GM18517 (cell line): ENCODE data around the gene RUNX3.

Source experiments
- ATAC-seq: cut with Tn5 transposase; IDR thresholded peaks from one replicate; pipeline ENCODE4 v1.9.1; 2021; ENCODE audit warnings: mild to moderate bottlenecking, moderate library complexity; ENCODE audit not compliant: unreplicated experiment

The RUNX3 gene

DNA sequence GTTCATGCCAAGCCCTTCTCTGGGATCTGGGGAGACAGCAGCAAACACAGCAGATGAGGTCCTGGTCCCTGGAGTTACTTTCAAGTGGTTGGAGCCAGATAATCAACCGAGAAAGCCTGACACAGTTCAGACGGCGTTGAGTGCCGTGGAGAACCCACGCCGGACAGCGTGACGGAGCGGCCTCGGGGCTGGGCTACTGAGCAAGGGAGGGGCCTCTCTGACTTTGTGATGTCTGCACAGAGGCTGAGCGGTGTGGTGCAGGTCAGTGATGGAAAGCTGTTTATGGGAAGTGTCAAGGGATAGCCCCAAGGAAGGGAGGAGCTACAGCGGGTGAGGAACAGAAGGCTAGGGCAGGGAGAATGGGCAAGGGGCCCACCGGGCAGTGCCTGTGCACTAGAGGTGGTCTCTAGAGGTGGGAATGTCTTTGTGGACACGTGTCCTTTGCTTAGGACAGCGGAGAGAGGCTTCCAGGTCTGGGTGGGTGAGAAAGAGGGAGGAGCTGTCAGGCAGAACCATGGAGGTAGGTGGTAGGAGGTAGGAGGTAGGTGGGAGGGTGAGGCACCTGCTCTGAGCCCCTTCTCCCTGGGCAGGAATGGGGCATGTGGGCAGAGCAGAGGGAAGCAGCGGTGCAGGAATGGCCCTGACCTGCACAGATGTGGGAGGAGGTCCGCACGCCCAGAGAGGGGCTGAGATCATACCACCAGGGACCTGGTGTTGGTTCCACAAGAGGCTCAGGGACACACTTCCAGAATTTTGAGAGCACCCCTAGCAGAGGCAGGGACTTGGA is 62.8 kb downstream of the RUNX3 start:
- no peak for ATAC-seq

DNA sequence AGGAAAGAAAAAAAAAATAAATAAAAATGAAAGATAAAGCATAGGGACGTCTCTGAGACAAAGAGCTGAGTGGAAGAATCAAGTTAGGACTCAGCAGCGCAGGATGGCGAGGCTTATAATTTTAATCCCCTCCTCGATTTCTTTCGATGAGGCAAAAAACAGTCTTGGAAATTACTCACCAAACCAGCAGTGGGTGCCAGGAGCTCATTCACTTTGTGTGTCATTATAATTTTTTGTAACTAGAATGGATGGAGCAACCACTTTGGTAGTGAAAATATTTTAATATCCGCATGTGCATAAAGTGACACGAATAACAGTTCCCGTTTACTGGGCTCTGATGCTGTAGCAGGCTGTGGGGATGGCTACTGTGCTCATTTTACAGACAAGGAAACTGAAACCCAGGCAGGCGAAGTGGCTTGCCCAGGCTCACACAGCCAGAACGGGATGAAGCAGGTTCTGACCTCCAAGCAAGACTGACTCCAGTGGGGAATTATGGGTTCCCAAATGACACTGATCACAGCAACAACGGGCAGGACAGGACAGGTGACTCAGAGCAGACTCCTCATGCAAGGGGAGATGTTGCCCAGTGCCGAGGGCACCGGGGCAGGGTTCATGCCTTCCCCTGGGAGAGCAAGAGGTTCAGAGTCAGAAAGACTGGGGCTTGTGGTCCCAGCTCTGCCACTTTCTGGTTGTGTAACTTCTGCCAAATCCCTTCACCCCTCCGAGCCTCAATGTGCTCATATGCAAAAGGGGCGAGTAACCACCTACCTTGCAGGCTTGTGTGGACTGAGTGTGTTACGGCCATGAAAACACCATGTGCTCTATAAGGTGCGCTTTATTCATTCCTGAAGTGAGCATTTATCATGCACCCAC is 63.6 kb downstream of the RUNX3 start:
- no peak for ATAC-seq

DNA sequence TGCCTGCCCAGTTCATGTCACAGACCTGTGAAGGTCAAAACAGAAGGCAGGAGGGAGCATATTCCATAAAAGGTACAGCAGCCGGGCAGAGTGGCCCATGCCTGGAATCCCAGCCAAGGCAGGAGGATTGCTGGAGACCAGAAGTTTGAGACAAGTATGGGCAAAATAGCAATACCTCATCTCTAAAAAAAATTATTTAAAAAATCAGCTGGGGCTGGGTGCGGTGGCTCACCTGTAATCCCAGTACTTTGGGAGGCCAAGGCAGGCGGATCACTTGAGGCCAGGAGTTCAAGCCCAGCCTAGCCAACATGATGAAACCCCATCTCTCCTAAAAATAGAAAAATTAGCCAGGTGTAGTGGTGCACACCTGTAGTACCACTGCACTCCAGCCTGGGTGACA is 64.5 kb downstream of the RUNX3 start:
- ATAC-seq = no peak

DNA sequence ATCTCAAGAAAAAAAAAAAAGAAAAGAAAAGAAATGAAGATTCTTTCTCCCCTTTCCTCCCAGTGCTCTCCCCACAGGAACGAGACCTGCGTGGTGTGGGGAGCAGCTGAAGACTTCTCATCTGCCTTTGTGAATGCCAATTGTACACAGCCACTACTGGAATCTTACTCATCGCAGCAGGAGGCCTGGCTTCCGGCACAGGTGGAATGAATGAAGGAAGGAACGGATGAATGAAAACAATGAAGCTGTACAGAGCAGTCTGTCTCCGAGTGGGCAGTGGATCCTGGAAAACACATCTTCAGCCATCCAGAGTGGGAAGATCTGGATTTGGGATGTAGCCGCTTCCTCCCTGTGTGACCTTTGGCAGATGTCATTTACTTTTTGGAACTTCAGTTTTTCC is 64.9 kb downstream of the RUNX3 start:
- no peak for ATAC-seq

DNA sequence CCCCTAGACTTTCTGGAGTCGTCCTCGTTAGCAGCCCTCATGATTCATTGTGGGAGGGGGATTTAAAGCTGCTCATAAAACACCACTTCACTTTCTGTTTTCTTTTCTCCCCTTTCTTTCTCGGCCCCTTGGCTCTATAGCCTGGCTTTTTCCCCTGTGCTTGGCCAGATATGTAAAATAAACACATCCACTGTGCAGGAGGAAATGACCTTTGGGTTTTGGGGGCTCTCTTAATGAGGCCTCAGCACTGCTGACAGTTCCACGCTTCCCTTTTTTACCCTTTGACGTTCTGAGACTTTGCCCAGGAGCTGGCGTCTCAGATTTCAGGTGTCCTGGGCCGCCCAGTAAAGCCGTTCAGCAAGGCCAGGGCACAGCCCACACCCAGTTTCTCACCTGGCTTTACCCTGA is 65.7 kb downstream of the RUNX3 start:
- no peak for ATAC-seq

DNA sequence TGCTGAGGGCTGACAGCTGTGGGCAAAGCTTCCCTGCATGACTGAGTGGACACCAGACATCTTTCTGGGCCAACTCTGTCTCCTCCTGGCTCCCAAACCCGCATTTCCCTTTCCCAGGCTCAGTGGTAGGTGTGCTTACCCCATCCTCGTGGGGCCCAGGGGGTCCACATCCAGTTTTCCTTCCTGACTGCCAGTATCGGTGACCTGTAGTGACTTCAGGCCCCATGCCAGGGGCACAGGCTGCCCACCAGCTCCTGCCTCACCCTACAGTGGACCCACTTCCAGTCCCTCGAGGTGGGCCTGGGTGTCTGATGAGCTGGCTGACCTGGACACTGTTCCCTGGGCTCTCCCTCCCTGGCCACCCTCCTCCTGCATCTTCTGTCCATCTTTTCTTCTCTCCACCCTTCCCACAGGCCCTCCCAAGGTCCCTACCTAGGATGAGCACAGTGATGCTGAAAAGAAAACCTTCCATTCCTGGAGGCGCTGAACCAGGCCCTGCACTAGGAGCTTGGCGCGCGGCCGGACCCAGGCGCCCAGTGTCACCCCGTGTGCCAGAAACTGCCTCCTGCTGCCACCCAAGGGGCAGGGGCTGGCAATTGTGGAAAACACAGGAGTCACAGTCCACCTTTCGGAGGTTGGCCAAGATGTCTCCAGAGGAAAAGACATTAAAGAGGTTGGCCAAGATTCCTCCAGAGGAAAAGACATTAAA is 67.1 kb downstream of the RUNX3 start:
- ATAC-seq = no peak

DNA sequence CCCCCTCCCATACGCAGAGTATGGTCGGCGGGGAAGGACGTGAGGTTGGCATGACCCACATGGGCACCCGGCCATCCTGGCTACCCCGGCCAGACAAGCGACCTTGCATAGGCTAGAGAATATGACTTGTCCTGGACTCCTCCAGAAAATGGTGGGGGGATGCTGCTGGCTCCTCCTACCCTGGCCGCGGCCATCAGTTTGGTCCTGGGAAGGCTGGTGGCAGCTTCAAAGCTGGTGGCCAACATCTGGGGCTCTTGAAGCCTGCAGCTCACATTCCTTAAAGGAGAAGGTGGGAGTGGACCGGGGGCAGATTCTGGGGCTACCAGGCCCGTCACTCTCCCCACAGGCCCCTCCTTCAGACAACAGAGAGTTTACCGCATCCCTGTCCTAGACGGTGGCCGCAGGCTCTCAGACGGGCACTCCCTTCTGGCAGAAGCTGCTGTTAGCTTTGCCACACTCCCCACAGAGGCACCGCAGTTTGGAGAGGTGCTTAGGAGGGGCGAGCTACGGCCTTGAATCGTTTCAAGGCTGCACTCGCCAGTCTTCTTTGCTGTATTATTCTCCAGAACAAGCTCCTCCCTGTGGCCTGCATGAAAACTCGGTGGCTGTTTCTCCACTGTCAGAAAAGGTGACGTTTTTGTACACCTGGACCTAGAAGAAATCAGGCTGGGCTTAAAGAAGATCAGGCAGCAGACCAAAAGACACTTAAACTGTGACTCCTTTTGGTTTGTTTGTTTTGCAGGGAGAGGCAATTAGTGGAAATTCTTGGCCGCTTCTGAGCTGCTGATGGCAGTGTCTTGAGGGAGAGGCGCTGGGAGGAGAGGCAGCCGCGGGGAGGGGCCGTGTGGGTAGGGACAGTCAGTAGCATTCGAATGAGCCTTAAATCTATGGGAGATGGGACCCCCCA is 68.0 kb downstream of the RUNX3 start:
- ATAC-seq = no peak

DNA sequence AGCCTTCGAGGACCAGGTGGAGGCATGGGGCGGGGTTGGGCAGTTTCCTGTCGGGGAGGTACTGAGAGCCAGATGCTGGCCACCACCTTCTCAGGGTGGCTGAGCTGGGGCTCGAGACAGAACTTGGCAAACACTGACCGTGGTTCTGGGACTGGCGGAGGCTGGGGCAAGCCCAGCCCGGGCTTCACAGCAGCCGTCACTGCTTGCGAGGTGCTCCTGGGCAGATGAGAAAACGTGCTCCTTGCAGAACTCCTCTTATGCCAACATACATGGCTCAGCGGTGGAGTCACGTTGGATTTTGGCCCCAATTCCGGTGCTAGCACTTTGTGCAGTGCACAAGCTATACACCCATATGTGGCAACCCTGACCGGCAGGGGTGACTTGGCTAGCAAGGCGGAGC is 69.2 kb downstream of the RUNX3 start:
- no peak for ATAC-seq

DNA sequence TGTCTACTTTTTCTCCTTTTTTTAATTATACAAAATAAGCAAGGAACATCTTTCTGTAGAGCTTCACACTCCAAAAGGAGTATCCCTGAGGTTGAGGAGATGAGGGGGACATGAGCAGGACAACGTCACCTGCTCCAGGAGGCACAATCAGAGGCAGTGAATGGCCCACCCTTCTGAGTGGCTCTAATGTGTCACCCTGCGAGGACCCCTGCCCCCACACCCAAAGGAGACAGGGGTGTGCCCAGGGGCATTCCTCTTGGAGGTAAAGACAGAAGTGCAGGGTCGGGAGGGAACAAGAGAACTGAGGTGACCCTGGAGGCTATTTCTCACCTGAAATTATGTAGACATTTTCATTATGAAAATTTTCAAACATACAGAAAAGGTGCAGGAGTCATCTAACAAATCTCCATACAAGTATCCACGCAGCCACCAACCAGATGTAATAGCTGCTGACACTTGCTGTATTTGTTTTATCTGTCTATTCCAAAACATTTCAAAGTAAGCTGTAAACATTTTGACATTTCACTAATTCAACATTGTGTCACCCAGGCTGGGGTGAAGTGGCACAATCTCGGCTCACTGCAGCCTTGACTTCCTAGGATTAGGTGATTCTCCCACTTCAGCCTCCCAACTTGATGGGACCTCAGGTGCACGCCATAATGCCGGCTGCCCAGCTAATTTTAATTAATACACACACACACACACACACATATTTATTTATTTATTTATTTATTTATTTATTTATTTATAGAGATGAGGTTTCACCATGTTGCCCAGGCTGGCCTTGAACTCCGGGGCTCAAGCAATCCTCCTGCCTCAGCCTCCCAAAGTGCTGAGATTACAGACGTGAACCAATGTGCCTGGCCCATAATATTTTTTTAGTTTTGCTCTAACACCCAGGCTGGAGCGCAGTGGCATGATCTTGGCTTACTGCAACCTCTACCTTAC is 70.7 kb downstream of the RUNX3 start:
- no peak for ATAC-seq

DNA sequence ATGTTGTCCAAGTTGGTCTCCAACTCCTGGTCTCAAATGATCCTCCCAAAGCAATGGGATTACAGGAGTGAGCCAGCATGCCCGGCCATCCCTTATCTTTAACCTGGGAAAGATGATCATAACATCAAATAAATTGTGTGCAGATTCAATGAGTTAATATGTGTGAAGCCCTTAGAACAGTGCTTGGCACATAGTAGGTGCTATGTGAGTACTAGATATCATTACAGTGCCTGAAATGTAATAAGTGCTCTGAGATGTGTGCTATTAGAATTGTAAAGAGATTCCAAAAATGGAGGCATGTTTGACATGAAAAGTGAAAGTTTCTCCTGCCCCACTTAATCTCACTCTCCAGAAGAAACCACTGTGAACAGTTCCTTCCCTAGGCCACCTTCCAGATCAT is 71.8 kb downstream of the RUNX3 start:
- ATAC-seq = no peak

DNA sequence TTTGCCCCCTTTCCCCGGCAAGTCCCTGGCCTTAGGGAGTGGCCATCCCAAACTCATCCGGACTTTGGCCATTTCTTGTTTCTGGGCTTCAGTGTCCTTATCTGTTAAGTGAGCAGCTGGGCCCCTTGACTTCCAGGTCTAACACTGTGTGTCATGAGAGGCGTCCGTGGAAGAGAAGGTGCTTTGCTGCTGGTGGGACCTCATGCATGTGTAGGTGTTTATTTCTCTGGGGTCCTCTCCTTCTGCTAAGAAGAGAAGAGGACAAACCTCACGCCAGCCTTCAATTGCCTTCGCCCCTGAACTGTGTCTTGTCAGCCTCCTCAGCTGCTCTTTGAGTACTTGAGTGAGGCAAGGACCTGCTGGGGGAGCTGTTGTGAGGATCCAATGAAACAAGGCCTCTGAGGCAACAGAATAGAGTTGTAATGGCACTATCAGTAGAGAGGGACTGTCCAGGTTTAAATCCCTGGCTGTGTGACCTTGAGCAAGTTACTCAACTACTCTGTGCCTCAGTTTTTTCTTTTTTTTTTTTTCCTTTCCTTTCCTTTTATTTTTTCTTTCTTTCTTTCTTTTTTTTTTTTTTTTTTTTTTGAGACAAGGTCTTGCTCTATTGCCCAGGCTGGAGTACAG is 72.5 kb downstream of the RUNX3 start:
- no peak for ATAC-seq

DNA sequence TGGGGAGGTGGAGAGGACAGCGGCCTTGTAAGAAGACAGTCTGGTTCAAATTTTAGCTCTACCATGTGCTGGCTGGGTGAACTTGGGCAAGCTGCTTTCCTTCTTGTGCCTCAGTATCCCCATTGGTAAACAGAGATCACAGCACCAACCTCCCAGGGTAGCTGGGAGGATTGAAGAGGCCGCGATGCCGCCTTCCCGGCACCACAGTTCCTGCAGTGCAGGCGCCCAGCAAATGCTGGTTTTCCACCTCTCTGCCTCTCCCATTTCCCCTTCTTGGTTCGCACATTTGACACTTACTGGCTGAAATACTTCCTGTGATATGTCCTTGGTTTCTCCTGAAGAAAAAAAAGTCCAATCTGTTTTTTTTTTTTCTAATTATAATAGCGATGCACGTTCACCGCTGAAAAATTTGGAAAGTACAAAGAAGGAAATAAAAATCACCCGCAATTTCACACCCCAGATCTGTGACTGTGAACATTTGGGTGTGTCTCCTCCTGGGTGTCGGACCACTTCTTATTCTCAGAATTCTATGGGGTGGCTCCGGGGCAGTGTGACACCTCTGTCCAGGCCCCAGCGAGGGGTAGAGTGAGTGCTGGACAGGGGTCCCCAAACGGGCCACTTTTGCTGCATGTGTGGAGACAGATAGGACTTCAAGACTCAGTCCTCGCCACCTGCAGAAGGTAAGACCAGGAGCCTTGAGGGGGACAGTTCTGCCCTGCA is 73.1 kb downstream of the RUNX3 start:
- no peak for ATAC-seq

DNA sequence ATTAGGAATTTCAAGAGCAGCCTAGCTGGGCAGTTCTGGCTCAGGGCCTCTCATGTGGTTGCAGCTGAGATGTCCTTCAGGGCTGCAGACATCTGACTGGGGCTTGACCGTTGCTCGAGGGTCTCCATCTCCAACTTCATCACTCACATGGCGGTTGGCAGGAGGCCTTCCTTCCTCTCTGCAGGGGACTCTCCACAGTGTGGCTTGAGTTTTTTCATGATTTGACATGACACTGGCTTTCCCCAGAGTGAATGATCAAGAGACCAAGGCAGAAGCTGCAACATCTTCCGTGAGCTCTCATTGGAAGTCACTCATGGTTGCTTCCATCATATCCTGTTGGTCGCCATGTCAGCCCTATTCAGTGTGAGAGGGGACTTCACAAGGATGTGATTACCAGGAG is 74.6 kb downstream of the RUNX3 start:
- ATAC-seq = no peak

DNA sequence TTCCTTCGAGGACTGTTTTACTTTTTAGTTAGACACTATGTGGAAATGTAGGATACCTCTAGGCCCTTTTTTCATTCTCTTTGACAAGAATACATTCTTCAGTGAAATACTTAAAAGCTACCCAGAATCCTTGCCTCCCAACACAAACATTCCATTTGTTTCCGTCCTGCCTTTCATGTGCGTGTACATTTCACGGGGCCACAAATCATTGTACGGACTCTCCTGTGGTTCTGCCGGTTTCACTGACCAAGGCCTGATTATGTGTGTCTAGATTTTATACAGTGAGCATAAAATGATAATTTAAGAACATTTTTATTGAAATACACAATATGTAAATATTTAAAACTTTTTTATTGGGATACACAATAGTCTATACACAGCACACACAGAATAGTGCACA is 76.4 kb downstream of the RUNX3 start:
- no peak for ATAC-seq

DNA sequence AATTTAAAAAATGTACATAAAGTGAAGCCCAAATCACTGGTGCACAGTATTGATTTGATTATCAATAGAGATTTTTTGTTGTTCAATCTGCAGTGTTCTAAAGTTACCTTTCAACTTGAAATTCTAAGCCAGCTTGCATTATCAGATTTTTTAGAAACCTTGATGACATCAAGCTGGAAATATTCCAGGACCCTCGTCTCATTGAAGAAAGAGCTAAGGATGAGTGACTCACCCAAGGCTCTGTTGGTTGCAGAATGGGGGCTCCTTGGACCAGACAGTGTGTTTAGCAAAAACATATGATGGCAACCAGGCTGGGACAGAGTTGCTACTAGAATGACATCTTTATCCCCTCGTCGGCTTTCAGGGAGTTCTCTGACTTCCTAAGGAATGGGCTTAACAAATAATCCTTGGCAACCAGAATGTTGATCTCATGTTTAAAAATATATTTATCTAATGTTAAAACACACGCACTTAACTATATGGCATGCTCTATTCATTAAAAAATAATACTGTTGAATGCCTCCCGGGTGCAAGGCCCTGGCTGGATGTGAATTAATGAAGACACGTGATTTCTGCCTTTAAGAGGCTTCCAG is 79.7 kb downstream of the RUNX3 start:
- ATAC-seq = no peak

DNA sequence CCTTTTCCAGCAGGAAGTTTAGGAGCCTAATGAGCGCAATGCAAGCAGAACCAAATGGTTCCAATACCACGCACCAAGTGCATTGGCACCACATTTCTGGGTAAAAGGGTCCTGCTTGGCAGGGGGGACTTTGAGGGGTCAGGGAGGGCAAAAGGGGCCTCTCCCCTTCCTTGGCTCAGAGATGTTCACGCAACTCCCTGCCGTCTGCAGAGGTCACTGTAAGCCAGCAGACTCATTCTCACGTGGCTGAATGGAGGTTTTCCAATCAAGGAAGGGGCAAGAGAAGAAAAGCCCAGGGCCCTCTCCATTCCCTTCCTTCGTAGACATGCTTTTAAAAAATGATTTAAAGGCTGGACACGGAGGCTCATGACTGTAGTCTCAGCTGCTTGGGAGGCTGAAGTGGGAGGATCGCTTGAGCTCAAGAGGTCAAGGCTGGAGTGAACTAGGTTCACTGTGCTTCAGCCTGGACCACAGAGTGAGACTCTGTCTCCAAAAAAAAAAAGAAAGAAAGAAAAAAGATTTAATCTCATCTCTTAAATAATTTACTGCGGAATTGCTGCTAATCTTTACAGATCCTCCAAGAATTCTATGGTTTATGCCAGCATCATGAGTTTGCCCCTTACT is 80.3 kb downstream of the RUNX3 start:
- ATAC-seq = no peak
